Pericardium fibroblast (primary cell): ENCODE results near the gene EBPL. TPM values are rescaled to one million over a fixed set of nuclear protein-coding genes. Genes with fewer than 3 reads are reported as not detected.

ENCODE experiments used
- total RNA-seq: library from RNA; depleted of rRNA; stranded (reverse); fragments of >200 nt; gene quantifications from 2 replicates; pipeline ENCODE4 v1.2.3, GENCODE V29; 2015

The EBPL gene
- 92.7 and 134 TPM in 2 replicates for total RNA-seq

DNA sequence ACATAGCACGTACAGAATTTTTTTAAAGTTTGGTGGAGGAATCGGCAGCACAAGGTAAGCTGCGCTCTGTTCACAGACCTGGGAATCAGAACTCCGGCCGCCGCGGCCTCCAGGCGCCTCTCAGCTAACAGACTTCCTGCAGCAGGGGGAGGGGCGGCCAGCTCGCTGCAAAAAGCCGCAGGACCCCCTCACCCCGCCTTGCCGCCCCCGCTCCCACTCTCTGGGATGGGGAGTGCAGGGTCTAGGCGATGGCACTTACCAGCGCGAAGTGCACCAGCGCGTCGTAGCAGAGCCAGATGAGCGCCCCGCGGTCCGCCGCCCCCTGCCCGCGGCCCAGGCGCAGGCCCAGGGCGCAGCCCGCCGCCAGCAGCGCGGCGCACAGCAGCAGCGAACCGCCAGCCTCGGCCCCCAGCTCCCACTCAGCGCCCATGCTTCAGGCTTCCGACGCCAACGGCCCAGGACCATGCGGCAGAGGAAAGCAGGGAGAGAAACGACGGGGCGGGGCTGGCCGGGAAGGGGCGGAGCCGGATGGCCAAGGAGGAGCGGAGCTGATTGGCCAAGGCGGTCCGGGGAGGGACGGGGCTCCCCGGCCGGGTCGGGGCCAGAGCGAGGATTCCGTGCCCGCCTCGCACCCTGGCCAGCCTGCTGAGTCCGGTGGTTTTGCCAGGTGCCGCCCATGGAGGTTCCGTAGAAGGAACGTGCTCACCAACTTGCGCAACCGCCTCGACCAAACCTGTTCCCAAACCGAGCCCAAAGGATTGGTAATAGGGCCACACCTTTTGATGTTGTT is at the start of gene EBPL:
EBPL (minus strand) TSS at position 492 of the 790 bp plus-strand sequence; CDS start at position 430, 62 bp downstream.

DNA sequence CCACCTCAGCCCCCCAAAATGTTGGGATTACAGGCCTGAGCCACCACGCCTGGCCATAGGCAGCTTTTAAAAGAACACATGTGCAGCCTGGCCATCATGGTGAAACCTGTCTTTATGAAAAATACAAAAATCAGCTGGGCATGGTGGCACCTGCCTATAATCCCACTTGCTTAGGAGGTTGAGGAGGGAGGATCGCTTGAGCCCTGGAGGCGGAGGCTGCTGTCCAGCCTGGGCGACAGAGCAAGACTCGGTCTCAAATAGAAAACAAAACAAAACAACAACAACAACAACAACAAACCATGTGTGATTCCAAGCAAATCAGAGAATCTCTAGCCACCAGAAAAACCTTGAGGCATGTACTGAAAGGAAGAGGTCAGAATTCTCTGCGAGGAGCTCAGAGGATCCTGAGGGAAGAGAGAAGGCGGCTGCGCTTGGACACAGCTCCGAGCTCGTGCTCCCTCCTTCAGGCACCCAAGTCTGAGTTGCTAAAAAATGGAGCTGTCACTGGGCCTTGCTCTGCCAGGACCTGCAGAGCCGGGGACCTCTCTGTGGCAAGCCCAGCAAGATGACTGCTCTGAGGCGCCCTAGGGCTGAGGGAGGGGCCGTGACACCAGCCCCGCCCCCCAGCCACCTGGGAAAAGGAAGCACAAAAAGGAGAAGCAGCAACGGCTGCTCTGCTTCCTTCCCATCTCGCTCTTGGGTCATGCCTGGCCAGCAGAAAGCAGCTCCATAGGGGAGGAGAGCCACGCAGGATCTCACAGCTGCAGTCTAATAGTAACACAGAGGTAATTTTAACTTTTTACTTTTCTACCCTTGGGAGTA is 63.2 kb downstream of the EBPL start, which contains the start of gene ARL11:
ARL11 (plus strand) TSS at position 677 of the 822 bp plus-strand sequence. CDS start 1,941 bp downstream, outside the sequence.

Other genes starting within 250 kb of the EBPL start
- gene CAB39L, start 247.4 kb downstream of the EBPL start, total RNA-seq = 5.1 and 10.6 TPM in 2 replicates
- gene SETDB2, start 247.2 kb downstream of the EBPL start, total RNA-seq = 3.9 and 4.9 TPM in 2 replicates
- 19.1 and 20.5 TPM in 2 replicates for gene PHF11, start 195.5 kb downstream of the EBPL start, total RNA-seq
- gene RCBTB1, start 105.9 kb downstream of the EBPL start, total RNA-seq = 11.2 and 12.8 TPM in 2 replicates
- gene ARL11, start 63.0 kb downstream of the EBPL start, total RNA-seq = under 0.01 TPM in 1 of 2 replicates, not detected in the other
- gene KPNA3, start 101.2 kb upstream of the EBPL start, total RNA-seq = 19.4 and 21.4 TPM in 2 replicates
- 2.8 and 5.1 TPM in 2 replicates for gene SPRYD7, start 244.9 kb upstream of the EBPL start, total RNA-seq